HG02885 (cell line): Measurements from ENCODE around the gene GHSR.

Source experiments
- ATAC-seq: cut with Tn5 transposase; IDR thresholded peaks from one replicate; pipeline ENCODE4 v1.9.1; 2021; ENCODE audit warnings: mild to moderate bottlenecking; ENCODE audit not compliant: unreplicated experiment, poor library complexity

Gene GHSR

GRCh38 chr3:172441581-172441980, 6.7 kb downstream of the GHSR start:
- no peak for ATAC-seq

- no peak for ATAC-seq
These were observed 10.1 kb downstream of the GHSR start for GRCh38 chr3:172438186-172438585.

GRCh38 chr3:172437713-172438112, 10.5 kb downstream of the GHSR start:
- no peak for ATAC-seq

GRCh38 chr3:172415323-172415722, 32.9 kb downstream of the GHSR start:
- no peak for ATAC-seq

- ATAC-seq = no peak
These were observed 36.7 kb downstream of the GHSR start for GRCh38 chr3:172411478-172411947.

- no peak for ATAC-seq
These were observed 37.4 kb downstream of the GHSR start for GRCh38 chr3:172410702-172411477.

GRCh38 chr3:172407872-172408271, 40.4 kb downstream of the GHSR start:
- ATAC-seq = no peak

- ATAC-seq = no peak
These were observed 42.3 kb downstream of the GHSR start for GRCh38 chr3:172405914-172406313.

- no peak for ATAC-seq
These were observed 43.9 kb downstream of the GHSR start for GRCh38 chr3:172404237-172404962.

GRCh38 chr3:172402892-172403643, 45.2 kb downstream of the GHSR start:
- ATAC-seq = no peak

- no peak for ATAC-seq
These were observed 46.2 kb downstream of the GHSR start for GRCh38 chr3:172402090-172402489.

GRCh38 chr3:172398484-172398883, 49.8 kb downstream of the GHSR start:
- ATAC-seq = no peak

- ATAC-seq = no peak
These were observed 50.4 kb downstream of the GHSR start for GRCh38 chr3:172397716-172398405.

GRCh38 chr3:172396400-172396799, 51.9 kb downstream of the GHSR start:
- ATAC-seq = no peak

- ATAC-seq = no peak
These were observed 53.6 kb downstream of the GHSR start for GRCh38 chr3:172394692-172395091.
